H54 (cell line): ENCODE measurements around the gene OR14A2.

Source experiments
- DNase-seq: peaks from one replicate; pipeline ENCODE4 v3.0.0; 2011; ENCODE audit warnings: low spot score, mixed read lengths; ENCODE audit not compliant: insufficient read length
- FAIRE-seq: peaks from 3 replicates; lab custom pipeline; 2011; peaks lifted over from hg19 to GRCh38; lab: Jason Lieb, UNC
- POLR2A ChIP-seq: IDR thresholded peaks from 2 replicates; pipeline ENCODE4 v1.6.1; 2011; ENCODE audit warnings: low read depth, mild to moderate bottlenecking, low read length

The OR14A2 gene

DNA sequence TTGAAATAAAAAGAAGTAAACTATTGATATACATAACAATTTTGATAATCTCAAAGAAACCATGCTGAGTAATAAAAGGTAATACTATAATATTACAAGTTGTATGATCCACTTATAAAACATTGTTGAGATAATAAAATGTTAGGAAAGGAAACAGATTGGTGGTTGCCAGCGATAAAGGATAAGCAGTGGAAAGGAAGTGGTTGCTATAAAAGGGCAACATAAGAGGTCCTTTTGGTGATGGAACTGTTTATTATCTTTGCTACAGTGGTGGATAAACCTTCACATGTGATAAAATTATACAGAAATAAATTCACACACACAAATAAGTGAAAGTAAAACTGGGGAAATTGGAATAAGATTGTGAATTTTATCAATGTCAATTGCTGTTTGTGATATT, 46.6 kb downstream of the OR14A2 start:
- no peak for DNase-seq
- no peak for FAIRE-seq
- no peak for TF ChIP-seq POLR2A

DNA sequence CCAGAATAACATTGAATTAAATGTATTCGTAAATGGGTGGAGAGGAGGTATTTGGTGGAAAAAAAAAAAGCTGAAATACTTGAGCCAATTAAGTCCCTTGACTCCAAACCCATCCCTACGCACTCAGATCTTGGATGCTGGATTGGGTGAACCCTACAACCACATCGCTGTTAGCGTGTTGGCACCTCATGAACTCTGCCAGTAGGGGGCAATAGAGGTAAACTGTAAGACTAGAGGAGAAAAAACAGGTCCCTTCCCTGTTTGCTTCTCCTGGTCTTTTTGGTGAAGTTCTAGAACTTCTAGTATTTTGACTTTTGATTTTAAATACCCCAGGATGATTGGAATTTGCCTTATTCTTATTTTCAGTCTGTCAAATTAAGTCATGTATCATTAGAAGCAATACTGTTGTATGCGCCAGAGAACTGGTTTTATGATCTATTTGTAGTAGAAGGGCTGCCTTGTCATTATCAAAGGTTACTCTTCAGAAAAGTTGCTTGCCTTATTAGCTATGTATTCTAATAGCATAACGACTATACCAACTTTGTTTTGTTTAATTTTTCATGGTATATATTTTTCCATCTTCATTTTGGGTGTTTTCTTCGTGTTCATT, 66.5 kb downstream of the OR14A2 start:
- TF ChIP-seq POLR2A: no peak
- DNase-seq (peak; percentile 8), FAIRE-seq (no peak)

DNA sequence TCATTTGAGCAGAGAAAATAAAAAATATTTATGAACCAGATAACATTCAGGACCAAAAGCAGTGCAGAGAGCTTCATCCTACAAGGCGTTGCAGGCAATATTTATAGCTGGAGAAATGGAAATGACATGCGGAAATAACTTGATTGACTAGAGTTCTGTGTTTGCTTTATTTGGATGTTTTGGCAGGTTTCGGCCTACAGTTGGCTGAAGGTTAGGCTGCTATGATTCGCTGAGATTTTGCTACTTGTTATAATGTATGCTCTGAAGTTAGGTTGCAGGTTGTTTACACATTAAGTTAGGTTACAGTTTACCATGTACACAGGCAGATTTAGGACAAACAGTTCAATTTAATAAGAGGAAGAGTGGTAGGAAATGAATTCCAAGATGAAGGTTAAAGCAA, 67.8 kb downstream of the OR14A2 start:
- no peak for DNase-seq
- FAIRE-seq: no peak
- no peak for TF ChIP-seq POLR2A

DNA sequence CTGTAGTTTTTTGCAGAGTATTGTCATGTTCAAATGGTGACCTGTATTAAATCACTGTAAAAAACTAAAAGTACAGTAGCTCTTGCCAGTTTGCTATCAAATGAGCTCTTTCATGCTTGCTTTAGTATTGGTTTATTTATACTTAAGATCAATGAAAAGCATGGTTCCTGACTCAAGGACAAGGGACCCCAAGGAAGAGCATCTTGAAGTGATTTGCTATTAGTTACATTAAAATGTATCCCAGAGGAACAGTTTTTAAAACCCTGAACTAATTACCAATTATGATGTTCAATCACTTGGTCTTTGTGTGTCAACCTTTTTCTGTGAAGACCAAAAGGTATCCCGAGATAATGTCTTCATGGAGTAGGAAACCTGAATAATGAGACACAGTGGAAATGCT, 68.3 kb downstream of the OR14A2 start, which contains the start of gene OR13G1:
OR13G1 (minus strand) TSS at position 101 of the 400 bp plus-strand sequence. CDS start 6,698 bp downstream, outside the sequence.
- TF ChIP-seq POLR2A: no peak
- no peak for FAIRE-seq
- no peak for DNase-seq
